HK-2 (cell line): ENCODE measurements around the gene MAP4K4.

ENCODE experiments used
- DNase-seq: peaks from one replicate; pipeline ENCODE4 v3.0.0-alpha.2; 2018; ENCODE audit not compliant: unreplicated experiment

Gene MAP4K4

DNA sequence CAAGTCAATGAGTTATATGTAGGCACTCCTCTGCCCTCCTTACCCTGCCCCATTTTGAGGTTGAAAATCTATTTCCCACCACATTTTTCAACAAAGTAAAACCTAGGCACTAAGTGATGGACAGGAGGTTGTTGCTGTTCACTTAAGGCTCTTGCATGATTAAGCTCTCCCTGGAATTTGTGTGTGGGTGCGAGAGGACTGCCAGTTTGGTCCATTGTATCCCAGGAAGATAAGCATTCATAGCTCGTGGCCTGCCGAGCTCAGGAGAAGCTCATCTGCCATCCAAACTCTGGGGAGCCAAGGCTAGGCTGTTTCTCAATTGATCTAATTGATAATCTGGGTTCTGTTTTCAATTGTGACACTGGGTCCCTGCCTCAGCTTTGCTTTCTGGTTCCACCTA lies 4.7 kb upstream of the MAP4K4 start:
- DNase-seq = no peak

DNA sequence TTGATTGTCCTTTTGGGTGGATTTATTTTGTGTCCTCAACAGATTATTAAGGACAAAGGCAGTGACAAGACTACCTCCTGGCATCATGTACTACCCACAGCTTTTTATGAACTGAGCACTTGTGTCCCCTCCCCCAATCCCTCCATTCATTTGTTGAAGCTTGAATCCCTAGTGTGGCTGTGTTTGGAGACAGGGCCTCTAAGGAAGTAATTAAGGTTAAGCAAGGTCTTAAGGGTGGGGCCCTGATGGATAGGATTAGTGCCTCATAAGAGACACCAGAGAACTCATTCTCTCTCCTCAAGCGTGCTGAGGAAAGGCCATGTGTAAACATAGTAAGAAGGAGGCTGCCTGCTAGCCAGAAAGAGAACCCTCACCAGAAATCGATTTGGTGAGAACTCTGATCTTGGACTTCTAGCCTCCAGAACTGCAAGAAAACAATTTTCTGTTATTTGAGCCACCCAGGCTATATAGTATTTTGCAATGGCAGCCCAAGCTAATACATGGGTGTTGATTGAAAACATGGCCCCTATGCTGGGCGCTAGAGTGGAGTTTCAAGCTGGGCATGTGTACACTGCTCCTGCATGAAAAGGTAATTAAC lies 3.4 kb upstream of the MAP4K4 start:
- DNase-seq = no peak

DNA sequence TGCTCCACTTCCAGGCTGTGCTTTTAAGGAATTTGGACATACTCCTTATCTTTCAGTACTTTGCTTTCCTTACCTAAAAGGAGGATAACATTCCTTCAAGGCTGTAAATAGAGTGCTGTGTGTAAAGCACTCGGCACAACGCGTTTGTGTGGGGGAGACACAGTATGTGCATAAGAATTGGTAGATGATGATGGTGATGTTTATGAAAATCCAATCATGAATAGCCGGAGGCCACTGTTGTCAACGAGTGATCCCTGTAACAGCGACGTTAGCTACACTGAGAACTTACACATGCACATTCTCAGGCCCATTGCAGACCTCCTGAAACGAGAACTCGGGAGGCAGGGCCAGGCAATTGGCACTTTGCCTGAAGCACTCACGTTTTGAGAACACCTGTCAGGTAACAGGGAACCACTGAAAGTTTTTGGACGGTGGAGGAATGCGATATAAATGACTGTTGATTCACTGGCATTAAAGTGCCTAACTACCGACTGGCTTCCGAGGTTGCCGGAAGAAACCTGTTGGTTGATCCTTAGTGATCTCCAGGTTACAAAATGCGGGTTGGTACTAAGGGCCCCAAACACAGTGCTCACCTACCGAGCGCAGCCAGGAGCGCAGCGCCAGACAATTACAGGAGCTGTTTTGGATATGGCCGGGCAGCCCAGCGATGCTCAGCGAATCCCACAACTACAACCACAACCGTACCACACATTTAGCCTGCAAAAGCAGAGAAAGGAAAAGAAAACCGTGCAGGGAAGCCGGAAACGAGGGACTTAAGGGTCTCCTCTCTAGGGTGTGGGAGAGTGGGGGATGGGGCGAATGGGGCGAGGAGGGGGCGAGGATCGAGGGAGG lies 1.0 kb upstream of the MAP4K4 start:
- no peak for DNase-seq

DNA sequence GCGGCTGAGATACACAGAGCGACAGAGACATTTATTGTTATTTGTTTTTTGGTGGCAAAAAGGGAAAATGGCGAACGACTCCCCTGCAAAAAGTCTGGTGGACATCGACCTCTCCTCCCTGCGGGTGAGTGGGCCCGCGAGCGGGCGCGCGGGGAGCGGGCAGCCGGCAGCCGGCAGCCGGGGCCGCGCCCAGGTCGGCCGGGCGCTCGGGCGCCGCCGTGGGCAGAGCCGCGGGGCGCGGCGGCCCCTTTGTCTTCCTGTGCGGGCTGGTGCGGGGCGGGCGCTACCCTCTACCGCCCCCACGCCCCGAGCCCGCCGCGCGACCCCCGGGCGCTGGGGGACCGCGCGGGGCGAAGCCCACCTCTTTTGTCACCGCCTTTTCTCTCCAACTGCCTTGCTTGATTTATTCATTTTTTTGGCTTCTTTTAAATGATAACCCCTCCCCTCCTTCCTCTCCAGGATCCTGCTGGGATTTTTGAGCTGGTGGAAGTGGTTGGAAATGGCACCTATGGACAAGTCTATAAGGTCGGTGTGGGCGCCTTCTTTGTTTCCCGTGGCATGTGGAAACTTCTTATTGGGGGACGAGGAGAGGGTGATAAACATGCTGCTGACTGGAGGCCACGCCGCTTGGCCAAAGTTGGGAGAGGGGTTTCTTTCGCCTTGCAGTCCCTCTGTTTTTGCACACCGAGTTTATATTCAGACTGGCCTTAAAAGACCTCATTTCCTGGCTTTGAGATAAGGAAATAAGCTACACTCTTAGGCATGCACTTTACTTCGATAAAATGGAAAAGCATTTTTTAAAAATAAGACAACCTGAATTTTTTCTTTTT lies 722 bp downstream of the MAP4K4 start:
- DNase-seq = peak; percentile 34

DNA sequence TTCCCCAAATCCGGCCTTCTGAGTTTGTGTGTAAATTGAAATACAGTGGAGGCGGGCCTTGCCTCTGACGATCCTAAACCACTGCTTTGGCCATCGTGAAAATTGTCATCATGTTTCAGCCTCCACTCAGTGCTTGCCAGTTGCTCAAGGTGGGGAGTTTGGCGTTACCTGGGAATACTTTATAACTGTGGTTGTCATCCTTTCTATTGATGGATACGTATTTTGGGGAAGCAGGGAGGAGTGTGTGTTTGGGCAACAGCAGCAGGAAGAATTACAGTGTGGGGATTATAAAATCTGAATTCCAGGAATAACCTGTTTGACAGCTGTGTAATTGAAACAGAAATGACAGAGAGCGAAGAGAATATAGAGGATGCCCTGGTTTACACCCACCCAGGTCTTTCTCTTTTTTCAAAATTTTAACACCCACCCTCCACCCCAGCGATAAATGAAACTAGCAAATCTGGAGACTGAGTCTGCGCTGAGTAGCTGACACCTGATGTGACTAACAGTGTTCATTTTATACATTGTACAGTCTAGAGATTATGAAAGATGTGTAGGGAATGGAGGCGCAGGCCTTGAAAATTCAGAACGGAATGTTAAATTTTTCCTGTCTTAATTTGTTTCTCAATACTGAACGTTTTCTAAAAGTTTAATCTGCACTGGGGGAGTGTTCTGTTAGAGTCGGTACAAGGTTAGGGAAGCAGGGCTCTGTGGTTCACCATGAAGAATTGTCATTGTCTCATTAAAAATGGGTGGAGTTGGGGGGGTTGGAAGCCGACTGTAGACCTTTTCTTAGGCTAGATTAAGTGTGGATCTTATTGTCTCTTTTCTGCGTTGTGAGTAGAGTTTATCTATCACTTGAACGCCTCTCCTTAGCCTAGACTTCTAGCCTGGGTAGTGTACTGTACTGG lies 1.6 kb downstream of the MAP4K4 start:
- DNase-seq = no peak

DNA sequence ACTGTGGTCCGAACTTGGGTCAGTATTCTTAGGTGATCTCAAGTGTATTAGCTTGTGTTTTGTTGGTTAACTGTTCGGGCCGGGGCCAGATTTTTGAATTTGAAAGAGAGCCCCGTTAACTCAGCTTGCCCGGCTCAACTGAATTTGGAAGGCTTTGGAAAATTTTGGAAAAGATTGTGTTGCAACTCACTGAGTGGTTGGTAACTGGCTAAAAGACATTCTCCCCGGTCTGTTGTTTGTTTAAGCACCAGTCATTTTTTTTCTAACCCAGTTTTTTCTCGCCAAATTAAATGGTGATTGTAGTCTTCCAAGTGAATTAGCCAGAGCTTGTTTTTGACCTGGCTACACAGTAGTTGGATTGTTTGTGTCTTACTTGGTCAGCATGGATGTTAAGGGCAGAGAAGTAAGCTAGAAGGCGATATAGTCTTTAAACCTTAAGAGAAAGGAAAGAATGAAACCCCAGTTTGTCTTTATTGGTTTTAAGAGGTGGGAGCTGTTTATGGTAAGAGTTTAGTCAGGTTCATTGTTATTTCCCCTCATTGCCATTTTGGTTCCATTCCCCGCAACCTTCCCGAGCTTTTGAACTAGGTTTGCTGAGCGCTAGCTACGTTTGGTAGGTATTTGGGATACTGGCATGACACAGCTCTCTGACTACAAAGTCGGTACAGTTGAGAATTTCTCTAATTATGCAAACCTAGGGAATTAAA lies 2.4 kb downstream of the MAP4K4 start:
- no peak for DNase-seq

DNA sequence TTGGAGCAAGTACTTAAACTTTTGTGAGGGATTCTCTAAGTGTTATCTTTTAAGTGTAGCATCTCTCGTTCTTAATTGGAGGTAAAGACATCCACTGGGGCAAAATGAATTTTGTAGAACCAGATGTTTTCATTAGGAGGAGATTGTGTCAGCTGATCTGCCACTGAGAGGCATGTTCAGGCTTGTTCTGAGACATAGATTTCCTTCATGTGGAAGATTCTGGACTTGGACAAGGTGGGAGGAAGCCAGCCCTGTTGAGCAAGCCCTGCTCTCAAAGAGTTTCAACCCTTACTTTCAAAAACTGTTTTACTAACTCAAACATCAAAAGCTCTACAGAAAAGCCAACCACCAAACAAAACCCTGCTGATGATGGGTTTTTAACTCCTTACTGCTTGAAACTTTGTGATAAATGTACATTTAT lies 6.5 kb downstream of the MAP4K4 start:
- no peak for DNase-seq

DNA sequence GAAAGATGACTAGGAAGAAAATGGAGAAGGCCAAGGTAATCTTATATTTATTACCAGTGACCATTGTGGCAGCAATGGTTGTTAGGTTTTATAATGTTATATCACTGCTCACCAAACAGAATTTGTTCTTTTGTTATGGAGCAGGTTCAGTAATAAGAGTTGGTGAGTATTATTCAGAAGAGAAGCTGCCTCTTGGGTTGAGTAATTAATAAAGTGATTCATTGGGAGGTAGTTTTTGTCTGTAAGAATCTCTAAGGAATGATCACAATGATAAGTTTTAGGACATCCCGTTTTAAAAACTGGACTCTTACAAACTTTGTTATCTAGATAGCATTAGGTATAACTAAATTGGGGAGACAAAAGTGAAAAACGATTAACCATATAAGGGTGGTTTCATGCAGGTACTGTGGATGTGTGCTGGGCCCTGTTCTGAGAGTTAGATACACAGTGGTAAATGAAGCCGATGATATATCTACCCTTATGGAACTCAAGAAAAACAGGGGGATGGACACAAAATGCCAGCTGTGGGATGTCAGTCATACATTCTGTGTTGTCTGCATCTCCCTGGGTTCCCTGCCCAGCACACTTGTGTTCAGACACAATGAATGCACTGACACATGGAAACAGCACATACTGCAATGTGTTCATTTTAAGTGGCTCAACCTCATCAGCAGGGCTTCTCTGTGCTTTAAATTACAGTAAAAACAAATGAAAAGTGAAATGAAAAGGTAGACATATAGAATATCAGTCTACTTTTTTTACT lies 7.5 kb downstream of the MAP4K4 start:
- DNase-seq = no peak

DNA sequence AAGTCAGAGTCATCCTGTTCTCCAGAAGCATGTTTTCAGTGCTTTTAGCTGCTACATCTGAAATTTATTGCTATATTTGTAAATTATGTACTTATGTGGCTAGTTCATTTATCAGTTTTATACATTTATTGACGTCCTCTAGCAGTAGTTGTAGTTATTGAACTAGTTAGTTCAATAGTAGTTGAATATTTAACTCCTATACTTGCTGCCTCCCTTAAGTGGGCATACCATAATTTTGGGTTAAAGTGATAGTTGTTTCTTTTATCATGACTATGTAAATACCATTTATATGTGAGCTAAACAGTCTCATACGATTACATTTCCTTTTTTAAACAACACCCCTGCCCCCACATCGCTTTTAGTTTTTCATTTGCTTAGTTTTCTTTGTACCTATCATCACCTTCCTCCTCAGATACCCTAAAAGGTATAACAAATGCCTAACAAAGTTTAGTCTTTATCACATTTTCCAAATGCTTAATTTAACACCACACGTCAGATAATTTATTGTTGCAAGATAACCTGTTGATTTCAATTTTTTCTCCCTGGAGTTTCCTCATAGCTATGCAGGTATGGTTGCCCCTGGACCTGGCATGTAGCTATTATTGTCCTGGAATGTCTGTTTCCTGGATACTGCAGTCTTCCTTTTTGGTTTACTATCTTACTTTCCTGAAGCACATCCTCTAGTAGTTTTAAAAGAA lies 8.8 kb downstream of the MAP4K4 start:
- no peak for DNase-seq

DNA sequence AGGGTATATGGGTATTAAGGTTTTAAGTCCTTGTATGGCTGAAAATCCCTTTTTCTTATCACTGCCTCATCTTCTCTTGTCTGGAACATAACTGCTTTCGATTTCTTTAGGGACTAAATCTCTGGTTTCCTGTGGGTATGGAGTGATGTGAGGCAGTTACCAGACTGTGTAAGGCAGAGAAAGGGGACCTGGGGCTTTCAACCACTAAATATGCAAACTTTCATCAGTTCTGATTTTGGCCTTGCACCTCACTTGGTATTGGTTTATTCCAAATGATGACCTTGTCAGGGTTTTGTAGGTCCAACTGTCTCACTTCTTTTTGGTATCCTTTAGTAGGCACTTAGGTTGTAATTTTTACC lies 9.3 kb downstream of the MAP4K4 start:
- no peak for DNase-seq

DNA sequence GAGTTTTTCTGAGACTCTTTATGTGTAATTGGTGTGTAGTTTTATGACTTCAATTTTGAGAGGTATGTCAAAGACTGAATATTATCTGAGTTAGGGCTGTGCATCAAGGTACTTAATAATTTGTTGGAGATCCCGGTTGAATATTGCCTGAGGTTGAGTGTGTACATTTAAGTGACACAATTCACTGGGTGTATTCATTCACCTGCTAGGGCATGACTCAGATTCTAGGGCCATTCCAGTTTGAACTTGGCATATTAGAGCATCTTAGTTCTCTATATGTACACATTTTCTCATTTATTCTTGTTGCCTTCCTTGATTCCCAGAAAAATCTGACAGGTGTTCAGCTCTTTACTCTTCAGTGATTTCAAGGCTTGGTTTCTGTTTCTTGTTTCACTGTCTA lies 12.5 kb downstream of the MAP4K4 start:
- DNase-seq = no peak

DNA sequence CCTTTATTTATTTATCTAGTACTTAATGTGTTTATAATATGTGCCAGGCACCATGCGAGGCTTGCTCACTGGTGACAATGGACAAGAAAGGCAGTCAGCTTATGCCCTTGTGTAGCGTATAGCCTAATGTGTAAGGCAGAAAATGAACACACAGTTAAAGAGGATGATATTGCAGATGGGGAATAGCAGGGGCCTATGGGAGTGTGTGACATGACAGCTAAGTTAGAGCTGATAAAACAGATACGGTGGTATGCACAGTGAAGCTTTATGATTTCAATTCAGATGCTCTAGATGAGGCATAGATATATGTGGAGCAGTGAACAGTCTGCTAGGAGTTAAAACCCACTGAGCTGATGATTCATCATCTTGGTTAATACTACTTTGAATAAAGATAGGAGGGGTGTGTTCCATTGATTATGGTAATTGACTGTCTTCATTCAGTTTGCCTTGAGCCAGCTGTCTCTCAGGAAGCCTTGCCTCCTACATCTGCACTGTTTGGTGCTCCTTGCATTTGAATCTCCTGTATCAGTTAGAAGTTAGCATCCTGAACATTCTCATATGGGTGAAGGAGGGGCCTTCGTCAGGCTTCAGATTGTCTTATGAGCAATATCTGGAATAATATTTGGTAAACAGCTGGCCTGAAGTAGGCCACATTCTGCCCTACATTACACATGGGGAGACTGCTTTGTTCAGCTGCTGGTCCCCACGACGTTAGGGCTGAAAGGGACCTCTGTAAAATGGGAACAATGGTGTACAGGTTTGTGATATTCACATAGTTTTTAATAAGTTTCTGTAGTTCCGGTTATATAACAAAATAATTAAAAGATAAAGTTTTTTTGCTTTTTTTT lies 13.2 kb downstream of the MAP4K4 start:
- no peak for DNase-seq

DNA sequence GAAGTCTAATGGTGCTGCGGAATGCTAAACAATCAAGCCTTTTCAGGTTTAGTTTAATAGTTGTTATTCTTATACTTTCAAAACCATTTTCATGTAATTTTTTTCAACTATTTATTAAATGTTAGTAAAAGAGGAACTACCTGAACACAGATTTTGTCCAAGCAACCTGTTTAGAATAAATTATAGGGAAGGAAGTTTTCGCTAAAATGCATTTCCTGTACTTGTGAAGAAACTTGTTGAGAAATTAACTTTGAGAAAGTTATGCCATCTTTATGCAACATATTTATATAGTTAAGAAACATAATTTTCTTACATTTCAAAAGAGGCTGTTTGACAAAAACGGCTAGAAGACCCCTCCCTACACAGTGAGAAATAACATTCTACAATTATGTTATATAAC lies 16.6 kb downstream of the MAP4K4 start:
- DNase-seq = no peak

DNA sequence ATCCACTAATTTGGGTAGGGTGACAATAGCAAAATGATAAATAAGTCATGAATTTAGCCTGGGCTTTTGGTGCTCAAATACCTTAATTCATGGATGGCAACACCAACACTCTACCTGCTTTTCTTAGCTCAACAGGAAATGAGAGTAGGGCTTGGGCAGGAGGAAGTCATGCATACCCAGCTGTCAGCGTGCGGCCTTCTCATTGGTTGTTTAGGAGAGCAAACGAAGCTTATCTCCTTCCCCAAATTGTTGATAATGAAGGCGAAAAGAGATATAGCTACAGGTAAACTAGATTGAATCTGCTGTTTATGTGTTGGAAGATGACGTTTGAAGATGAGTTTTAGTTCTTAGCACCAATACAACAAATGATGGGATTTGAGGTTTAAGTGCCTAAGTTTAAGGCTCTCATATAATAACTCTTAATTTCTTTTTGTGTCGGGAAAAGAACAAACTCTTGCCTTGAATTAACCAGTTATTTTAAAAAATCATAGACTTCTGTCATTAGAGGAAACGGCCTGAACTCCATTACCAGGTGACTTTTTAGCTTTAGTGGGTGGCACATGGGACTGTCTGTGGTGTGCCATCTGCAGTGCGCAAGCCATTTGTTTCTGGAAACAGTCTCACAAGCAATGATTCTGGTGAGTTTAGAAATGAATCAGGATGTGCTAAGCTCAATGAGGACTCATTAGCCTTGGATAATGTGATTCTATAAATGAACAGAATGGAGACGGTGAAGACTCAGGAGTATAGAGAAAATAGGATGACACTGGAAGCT lies 19.8 kb downstream of the MAP4K4 start:
- DNase-seq = no peak

DNA sequence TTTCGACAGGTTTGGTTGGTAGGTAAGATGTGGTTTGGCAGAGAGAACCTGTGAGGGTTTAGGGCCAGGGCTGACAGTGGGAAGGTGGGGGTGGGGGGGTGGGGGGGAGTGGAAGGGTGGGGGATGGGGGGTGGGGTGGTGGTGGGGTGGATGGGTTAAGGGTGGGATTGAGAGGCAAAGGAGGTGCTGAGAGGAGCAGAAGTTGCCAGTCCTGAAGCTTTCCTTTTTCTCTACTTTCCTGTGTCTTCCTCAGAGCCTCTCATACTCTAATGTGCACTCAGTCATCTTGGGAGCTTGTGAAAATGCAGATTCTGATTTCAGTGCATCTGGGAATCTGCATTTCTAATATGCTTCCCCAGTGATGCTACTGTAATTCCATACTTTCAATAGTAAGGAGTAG lies 21.0 kb downstream of the MAP4K4 start:
- no peak for DNase-seq

DNA sequence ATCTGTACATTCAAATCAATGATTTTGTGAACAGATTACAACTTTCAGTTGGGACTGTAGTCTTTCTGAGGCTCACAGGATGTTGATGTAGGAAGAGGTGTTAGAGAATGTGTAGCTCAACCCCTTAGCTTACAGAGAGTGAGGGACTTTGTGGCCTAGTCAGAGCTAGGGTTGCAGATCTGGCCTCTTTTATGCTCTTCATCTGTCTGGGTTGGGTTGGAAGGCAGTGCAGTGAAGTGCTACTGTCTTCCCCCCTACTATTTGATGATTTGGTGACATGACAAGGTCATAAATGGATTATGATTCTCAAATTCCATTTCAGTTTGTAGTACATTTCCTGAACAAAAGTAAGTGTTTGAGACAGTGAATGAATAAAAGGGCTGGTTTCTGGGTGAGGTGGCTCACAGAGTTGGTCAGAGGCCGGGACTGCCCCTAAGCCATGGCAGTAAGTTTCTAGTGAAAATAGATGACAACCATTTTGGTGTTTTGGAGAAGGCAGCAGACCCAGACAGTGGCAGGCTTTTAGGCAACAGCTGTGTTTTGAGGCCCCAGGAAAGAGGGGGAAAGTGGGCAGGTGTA lies 21.6 kb downstream of the MAP4K4 start:
- no peak for DNase-seq

DNA sequence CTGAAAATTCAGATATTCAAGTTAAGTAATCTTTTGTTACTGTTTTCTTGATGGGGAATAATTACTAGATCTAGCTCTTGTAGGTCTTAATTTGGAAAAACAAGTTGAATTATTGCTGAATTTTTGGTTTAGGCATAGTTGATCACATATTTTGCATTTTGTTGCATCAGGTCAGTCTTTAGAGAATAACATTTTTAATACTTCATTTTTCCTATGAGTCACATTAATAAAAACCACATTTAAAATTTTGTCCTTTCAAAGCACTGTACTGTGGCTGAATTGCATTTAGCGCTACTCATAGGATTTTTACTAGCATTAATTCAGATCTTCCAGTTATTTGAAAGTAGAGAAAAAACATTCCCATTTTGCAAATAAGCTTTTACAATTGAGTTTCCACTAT lies 23.2 kb downstream of the MAP4K4 start:
- DNase-seq = no peak

DNA sequence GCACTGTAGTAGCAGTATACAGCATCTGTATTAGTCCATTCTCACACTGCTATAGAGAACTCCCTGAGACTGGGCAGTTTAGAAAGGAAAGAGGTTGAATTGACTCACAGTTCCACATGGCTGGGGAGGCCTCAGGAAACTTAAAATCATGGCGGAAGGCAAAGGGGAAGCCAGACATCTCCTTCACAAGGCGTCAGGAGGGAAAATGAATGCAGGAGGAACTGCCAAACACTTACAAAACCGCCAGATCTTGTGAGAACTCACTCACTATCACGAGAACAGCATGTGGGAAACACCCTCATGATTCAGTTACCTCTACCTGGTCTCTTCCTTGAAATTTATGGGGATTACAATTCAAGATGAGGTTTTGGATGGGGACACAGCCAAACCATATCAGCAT lies 25.4 kb downstream of the MAP4K4 start:
- DNase-seq = no peak
